PFSK-1 (cell line): ENCODE data around the gene FCHO1.

Source experiments
- FOXP2 ChIP-seq: optimal IDR thresholded peaks from 2 replicates; pipeline ENCODE3; 2011; ENCODE audit warnings: borderline replicate concordance, control low read depth, inconsistent platforms; ENCODE audit not compliant: insufficient read depth; ENCODE audit errors: extremely low read length, extremely low read depth
- POLR2AphosphoS5 ChIP-seq: IDR thresholded peaks from 2 replicates; pipeline ENCODE4 v1.6.1; 2012; ENCODE audit warnings: low read depth, mild to moderate bottlenecking, control low read depth, low read length, moderate library complexity
- REST ChIP-seq, 2 experiments: IDR thresholded peaks; 2 replicates each; pipeline versions ENCODE4 v1.6.1 to v1.8.0; 2011 to 2012; ENCODE audit warnings: low read depth in 2 of 2, low read length in 2 of 2, control low read depth in 1 of 2, inconsistent platforms in 1 of 2, mild to moderate bottlenecking in 1 of 2, moderate library complexity in 1 of 2; ENCODE audit not compliant: insufficient read depth in 1 of 2
- SIN3A ChIP-seq: IDR thresholded peaks from 2 replicates; pipeline ENCODE4 v1.6.1; 2012; ENCODE audit warnings: mild to moderate bottlenecking, low read length, moderate library complexity, borderline replicate concordance; ENCODE audit not compliant: insufficient read depth
- TAF1 ChIP-seq: IDR thresholded peaks from 2 replicates; pipeline ENCODE4 v1.6.1; 2012; ENCODE audit warnings: low read length, control low read depth, borderline replicate concordance; ENCODE audit not compliant: insufficient read depth

The FCHO1 gene

GRCh38 chr19:17797424-17798201 is 46.3 kb downstream of the FCHO1 start:
- TF ChIP-seq POLR2AphosphoS5: no peak
- TF ChIP-seq TAF1: no peak
- no peak for TF ChIP-seq SIN3A
- TF ChIP-seq FOXP2: no peak
- no peak for TF ChIP-seq REST (IDR thresholded peaks at IDR 0.05; ENCODE audit: insufficient read depth in 1 of 2, low read depth in 2 of 2, low read length in 2 of 2)

GRCh38 chr19:17802137-17802858 is 51.0 kb downstream of the FCHO1 start:
- TF ChIP-seq POLR2AphosphoS5 (no peak), REST (IDR thresholded peaks at IDR 0.05; ENCODE audit: insufficient read depth in 1 of 2, low read depth in 2 of 2, low read length in 2 of 2) (no peak), TAF1 (no peak), FOXP2 (no peak), SIN3A (no peak)

- TF ChIP-seq SIN3A: no peak
- no peak for TF ChIP-seq TAF1
- TF ChIP-seq REST (IDR thresholded peaks at IDR 0.05; ENCODE audit: insufficient read depth in 1 of 2, low read depth in 2 of 2, low read length in 2 of 2): no peak
- no peak for TF ChIP-seq FOXP2
- TF ChIP-seq POLR2AphosphoS5: no peak
These were observed 52.1 kb downstream of the FCHO1 start for GRCh38 chr19:17803264-17803896.

GRCh38 chr19:17805427-17805826 is 54.1 kb downstream of the FCHO1 start:
- TF ChIP-seq REST (IDR thresholded peaks at IDR 0.05; ENCODE audit: insufficient read depth in 1 of 2, low read depth in 2 of 2, low read length in 2 of 2) (no peak), TAF1 (no peak), FOXP2 (no peak), POLR2AphosphoS5 (no peak), SIN3A (no peak)
